IPS-NIHi7 (cell line): ENCODE results near the gene DIP2C.
A peak's percentile ranks its signal among the peaks of the same experiment; 100 is the strongest.

ENCODE experiments used
- DNase-seq: peaks from one replicate; pipeline ENCODE4 v3.0.0; 2012; ENCODE audit warnings: mixed read lengths; ENCODE audit errors: extremely low spot score

The DIP2C gene

DNA sequence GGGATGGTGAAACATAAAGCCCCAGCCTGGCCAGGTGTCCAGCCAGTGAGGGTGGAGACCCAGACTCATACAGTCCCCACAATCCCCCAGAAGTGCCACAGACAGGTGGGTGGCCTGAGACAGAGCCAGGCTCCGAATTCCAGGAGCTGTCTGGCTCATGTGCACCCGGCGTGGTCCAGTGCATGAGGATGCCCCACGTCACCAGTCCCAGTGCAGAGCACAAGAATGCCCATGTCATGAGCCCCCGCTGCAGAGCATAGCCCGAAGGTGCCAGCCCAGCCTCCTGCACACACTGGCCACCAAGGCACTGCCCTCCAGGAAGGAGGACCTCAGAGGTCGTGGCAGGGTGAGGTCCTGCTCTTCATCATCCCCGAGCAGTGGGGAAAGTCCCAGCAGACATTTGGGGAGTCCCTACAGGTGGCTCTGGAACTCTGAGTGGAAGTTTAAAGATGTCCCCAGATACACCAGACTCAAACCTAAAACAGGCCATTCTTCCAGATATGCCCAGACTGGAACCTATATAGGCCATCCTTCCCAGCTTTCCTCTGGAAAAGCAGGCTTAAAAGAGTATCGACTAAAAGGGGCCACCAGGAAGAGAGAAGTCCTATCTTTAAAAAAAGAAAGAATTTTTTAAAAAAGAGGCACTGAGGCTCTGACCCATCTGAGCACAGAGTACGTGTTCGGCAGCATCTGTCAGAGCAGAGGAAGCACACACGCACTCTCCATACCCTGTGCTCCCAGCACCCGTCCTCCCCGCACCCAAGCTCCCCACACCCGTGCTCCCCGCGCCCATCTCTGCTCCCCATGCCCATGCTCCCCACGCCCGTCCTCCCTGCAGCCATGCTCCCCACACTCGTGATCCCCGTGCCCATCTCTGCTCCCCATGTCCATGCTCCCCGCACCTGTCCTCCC is 11.5 kb downstream of the DIP2C start:
- DNase-seq = no peak

DNA sequence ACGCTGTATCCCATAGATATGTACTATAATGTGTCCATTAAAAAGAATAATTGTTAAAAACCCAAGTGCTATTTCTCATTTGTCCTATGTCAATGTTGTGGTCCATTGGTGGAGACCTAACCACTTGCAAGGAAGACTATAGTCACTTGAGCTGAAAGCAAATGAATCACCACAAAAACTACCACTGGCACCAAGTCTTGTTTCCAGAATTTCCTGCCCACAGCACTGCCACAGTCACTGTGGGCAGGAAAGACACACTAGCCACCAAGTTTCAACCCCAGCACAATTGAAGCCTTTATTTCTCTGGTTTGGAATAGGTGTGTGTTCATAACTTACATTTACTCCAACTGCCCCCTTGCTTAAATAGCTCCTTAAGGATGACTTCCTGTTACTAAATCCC is 12.4 kb downstream of the DIP2C start:
- no peak for DNase-seq

DNA sequence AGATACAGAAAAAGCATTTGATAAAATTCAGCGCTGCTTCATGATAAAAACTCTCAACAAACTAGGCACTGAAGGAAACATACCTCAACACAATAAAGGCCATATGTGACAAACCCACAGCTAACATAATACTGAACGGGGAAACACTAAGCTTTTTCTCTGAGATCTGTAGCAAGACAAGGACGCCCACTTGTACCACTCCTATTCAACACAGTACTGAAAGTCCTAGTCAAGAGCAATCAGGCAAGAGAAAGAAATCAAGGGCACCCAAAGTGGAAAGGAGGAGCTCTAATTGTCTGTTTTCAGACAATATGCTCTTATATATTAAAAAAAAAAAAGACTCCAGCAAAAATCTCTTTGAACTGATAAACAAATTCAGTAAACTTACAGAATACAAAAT is 13.3 kb downstream of the DIP2C start:
- no peak for DNase-seq

DNA sequence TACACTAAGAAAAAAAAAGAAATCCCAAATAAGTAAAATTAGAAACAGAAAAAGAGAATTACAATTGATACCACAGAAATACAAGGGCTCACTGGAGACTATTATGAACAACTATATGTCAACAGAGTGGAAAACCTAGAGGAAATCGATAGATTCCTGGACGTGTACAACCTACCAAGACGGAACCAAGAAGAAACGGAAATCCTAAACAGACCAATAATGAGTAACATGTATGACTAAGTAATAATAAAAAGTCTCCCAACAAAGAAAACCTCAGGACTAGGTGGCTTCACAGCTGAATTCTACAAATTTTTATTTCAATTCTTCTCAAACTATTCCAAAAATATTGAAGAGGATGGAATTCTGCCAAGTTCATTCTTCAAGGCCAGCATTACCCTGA is 13.9 kb downstream of the DIP2C start:
- no peak for DNase-seq

DNA sequence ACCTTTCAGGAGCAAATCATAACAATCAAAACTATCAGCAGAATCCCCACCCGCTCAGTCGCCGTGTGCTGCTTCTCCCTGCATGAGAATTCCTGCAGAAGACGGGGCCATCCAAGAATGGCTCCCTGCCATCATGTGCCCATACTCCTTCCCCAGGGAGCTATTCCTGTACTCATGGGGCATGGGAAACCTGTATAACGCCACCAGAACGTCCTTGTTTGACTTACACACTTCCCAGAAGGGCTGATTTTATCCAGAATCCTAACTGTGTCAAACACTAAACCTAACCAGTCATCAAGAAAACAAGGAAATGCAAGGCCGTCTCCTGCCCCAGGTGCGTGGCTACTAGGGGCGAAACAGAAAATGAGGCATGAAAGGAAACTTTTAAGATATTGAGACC is 16.0 kb downstream of the DIP2C start:
- no peak for DNase-seq

DNA sequence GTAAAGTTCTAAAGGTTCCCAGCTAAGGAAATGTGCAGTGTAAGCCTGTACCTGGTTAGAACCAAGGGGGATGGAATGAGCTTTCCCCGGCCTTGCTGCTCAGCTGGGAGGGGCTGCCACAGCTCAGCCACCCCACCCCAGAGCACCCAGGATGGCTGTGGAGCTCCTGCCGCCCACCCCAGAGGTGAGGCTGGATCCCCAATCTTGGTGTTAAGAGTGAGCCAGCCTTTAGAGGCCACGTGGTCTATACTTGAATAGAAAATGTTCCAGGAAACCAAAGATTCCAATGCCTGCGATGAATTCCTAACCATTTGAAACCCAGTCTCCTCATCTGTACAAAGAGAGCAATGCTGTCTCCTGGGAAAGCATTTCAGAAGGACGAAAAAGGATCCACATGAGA is 16.5 kb downstream of the DIP2C start:
- DNase-seq = no peak

DNA sequence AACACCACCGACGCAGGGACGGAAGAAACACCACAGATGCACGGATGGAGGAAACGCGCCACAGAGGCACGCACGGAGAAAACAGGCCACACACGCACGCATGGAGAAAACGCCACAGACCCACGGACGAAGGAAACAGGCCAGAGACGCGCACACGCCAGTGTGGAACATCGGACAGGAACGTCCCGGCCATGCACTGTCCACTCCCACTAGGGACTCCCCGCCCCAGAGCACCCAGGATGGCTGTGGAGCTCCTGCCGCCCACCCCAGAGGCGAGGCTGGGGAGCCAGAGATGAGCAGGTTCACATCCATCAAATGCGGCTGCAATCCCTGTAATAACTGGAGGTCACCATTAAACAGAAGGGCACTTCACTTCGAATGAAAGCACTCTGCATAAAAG is 17.3 kb downstream of the DIP2C start:
- no peak for DNase-seq

DNA sequence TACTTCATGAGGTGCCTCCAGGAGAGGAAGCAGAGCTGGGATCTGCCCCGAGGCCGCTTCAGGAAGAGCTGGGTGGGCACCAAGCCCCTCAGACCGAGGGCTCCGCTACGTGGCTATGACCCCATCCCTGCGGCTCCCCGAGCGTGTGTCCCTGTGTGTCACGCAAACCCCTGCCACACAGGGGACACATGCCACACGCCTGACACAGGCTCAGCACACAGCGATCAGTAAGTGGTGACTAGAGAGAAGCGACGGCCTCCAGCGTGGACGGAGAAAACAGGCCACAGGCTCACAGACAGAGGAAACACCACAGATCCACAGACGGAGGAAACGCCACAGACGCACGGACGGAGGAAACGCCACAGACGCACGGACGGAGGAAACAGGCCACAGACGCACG is 18.5 kb downstream of the DIP2C start:
- DNase-seq = no peak

DNA sequence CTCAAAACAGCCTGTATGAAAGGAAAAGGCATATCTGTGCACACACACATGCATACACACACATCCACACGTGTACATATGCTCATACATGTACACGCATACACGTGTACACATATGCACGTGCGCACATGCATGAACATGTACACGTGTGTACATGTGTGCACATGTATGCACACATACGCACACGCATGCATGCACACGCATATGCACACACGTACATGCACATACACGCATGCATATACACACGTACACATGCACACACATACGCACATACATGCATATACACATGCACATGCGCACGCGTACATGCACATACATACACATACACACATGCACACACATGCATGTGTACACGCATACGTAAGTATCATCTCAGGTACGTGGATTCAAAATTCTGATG is 19.4 kb downstream of the DIP2C start:
- no peak for DNase-seq

DNA sequence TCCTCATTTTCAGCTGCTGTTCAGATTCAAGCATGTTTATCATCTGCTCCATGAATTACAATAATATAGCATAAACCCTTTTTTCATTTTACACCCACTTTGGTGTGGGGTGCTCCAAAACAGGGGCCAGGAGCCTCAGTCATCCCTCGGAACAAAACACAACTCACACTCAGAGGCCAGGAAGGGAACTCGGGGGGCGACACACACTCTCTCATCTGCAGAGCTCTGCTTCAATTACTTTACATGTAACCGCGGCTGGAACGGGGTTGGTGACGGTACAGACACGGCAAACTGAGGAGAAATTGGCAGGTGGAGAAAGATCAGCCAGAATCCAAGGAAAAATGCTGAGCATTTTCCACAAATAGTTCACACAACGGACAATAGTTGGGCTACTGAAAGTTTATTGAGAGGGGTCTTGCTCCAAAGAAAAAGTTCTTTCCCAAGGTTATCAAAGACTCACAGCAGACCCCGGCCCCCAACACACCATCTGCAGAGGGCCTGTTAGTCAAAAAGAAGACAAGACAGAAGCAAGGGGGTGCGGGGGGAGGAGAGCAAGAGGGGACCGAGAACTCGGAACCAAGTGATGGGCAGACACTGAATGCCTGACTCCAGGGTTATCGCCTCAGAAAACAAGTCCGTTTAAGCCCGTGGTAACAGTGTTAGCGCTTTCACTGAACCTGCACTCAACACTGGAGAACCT is 20.5 kb downstream of the DIP2C start:
- DNase-seq = no peak

DNA sequence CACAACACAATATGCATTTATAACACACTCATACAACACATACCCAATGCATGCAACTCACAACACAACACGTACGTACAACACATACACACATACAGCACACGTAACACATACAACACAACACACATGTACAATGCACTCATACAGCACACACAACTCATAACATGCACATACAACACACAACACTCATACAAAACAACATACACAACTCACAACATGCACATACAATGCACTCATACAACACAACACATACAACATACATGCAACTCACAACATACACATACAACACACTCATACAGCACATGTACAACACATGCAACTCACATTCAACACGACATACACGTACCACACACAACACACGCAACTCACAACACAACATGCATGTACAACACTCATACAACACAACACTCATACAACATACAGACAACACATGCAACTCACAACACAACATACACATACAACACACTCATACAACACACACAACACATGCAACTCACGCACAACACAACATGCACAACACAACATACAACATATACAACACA is 21.8 kb downstream of the DIP2C start:
- DNase-seq = no peak

DNA sequence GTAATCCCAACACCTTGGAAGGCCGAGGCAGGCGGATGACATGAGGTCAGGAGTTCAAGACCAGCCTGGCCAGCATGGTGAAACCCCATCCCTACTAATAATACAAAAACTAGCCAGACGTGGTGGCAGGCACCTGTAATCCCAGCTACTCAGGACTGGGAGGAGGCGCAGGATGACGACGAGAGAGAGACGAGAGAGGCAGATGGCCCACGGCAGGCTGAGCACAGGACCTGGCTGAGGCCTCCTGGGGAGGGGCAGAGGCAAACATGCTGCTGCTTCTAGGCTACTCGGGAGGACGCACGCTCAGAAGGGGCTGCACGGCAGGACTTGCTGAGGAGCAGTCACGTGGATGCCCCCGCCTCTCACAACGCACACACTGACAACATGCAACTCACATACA is 22.4 kb downstream of the DIP2C start:
- no peak for DNase-seq

DNA sequence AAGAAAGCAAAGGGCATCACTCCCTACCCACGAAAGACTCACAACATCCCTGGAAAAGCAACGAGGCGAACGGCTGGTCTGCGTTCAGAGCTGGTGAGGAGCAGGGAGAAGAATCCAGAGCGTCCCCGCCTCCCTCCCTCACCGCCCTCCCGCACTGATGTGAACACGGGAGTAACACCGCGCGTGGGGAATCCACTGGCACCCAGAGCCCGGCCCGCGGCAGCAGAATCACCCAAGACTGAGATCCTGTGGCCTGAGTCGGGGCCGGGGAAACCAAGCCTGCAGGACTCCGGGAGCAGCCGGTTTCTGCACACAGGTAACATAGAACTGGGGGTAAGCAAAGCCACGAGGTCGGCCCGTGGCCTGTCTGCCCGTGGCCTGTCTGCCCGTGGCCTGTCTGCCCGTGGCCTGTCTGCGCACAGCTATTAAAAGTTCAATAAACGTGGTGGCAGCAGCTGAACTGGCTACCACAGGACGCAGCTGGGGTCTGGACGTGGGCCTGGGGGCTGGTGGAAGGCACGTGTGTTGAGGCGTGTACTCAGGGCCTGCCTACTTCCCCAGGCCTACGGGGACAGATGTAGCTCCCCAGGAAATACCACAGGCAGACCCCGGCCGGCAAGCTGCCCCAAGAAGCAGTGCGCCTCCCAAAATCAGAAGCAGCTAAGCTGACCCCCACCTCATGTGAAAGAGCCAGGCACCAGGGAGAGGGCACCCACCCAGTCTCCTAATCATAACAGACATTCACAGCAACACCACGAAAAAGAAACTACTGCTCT is 23.0 kb downstream of the DIP2C start:
- DNase-seq = no peak

DNA sequence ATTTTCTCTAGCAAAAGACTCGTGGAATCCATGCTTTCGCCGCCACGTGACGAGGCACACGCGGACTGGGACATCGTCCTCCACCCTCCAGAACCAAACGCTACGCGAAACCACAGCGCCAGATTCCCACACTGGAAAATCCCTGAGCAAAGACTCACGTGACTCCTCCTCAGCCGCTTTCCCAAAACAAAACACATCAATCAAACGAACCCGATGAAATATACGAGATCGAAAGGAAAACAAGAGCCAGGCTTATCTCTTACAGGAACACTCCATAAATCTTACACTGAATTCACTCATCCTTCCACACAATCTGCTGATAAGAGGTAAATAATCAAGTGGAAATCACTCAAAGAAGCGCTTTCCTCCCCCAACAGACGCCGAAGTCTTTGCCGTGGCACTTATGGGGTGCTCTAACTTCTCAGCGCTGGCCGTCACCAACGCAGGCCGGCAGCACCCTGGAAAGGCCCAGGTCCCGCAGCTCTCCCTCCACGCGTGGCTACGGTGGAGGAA is 23.8 kb downstream of the DIP2C start:
- DNase-seq = no peak

DNA sequence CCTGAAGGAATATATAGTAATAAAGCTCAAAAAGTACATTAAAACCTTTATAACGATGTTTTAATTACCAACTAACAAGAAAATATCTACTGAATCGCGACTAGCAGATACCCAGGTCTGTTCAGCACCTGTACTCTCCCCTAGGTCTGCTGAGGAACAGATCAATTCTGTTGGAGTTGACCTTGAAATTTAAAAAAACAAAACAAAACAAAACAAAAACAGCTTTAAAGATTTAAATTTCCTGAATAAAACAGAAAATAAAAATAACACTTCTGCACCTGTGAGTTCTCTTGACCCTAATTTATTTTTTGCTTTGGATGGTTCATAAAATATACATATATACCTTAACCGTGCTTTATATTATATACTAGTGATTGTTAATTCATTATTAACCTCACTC is 24.6 kb downstream of the DIP2C start:
- no peak for DNase-seq

DNA sequence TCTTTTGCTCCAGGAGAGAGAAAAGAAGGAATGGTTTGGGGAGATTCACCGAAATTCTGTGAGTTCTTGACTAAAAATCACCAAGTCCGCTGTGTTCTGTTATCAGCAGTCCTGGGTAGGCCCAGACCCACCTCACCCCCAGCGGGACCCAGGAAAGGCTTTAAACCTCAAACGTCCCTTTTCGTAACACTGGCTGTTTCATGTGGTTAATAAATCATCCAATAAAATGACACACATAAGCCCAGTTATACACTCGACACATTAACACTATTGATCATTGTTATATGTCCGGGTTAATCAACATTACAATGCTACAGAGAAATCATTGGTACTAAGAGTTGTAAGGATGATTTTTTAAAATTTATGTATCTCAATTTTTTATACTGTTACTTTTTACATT is 25.2 kb downstream of the DIP2C start:
- DNase-seq = no peak

DNA sequence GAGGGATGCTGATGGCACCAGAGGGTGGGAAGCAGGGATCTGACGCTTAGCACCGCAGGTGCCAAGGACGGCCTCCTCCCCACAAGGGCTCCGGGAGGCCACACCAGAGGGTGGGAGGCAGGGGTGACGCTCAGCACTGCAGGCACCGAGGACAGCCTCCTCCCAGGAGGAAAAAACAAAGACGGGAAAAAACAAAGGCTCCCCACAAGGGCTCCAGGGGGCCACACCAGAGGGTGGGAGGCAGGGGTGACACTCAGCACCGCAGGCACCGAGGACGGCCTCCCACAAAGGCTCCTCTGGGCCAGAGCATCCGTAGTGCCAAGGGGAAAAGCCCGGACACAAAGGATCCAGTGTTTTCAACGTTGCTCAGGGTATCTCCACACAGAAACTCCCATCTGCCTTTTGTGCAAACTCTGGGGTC is 25.6 kb downstream of the DIP2C start:
- no peak for DNase-seq

DNA sequence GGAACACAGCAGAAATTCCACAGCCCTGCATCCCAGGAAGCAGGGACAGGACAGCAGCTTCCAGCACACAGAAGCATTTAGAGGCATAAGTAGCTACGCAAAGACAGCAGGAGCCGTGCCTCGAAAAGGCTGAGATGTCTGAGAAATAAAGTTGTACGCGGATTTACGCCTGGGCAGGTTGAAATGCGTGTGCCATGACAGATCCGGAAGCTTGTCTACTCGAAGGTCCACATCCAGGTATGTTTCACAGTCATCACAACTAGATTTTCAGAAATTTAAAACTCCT is 26.1 kb downstream of the DIP2C start:
- DNase-seq = no peak

DNA sequence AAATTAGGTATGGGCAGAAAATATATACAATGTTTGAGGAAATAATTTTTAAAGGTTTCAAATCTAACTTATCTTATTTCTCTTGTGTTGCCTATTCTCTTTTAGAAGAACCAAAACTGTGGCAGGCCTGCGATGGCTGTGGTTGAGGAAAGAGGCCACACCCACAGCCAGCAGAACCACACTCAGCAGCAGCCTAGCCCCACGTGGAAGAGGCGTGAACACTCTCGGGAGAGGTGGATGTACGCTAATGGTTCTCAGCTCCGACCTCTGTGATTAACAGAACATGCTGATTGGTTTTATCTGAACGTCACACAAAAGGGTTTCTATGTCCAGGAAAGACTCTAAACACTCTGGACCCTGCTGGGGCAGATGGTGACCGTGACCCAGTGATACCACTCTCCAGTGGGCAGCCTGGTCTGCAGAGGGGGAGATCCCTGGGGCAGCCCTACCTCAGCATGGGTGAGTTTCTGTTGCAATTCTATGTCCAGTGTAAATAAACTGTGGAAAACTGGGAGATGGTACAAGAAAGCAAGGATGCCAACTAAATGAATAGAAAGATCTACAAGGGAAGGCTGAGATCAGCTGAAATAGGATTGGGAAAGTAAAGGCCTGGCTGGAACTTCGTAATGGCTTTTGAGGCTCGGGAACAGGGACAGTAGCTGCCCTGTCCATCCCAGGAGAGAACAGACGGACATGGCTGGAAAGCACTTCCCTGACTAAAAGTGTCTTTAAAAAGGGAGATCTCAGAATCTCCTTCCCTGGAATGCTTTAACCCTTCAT is 26.6 kb downstream of the DIP2C start:
- no peak for DNase-seq

DNA sequence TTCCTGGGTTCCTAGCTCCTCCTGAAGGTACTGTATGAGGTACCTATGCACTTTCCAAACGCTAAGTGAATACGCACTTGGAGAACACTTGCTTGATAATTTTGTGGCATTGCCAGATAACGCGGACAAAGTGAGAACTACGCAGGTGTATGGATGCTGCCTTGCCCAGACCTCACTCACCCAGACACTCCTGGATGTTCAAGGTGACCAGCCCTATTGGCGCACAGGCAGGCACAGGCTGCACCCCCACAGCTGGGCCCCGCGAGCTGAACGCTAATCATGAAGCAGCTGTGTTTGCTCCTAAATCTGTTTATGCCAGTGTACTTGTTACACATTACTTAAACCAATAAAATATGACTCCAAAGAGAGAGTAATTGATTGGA is 27.3 kb downstream of the DIP2C start:
- no peak for DNase-seq

DNA sequence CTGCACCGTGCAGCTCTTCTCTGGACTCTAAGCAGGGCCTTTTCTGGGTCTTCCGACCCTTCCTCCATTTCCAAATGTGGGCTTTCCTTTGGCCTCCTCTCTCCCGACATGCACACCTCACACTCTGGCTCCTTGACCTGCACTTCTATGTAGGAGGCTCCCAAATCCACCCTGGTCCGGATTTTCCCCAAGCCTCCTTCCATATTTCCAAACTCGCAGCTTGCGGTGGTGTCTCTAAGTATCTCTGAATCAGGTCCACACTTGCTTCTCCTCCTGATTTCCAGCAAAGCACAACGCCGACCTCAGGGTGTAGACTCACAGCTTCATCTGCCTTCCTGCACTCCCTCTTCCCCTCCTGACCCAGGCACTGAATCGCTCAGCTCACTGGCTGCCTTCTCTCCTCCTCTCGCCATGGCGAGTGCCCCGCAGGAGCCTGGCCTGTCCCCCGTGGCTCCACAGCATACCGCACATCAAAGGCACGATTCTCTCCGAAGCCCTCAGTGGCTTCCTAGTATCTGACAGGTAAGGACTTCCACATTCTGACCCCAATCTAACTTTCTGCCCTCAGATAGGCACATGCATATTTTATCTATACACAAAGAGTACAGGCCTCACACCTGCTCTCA is 27.8 kb downstream of the DIP2C start:
- DNase-seq = peak; percentile 48
